SK-N-SH treated with all-trans-retinoic acid at 6 μM for 48 hours (cell line): ENCODE results near the gene HES4.

ENCODE experiments used
- ATAC-seq: fragments of 200-7000 bp; cut with Tn5 transposase; 3 replicates; pipeline ENCODE4 v1.9.1; 2020; ENCODE audit warnings: mild to moderate bottlenecking, moderate library complexity
- ARNTL ChIP-seq: fragments of 450-650 bp; formaldehyde crosslinking; IDR thresholded peaks from 2 replicates; pipeline ENCODE4 v1.5.0; 2020; ENCODE audit warnings: low read depth, mild to moderate bottlenecking, moderate library complexity, borderline replicate concordance
- BACH2 ChIP-seq: fragments of 250-450 bp; sonication (Bioruptor Pico); IDR thresholded peaks from 2 replicates; pipeline ENCODE4 v1.9.0; 2021; ENCODE audit warnings: mild to moderate bottlenecking, borderline replicate concordance
- CREB5 ChIP-seq: fragments of 250-450 bp; sonication (Bioruptor Pico); IDR thresholded peaks from 2 replicates; pipeline ENCODE4 v1.5.1; 2020; ENCODE audit warnings: low read depth, mild to moderate bottlenecking, moderate library complexity
- CSDC2 ChIP-seq: fragments of 250-450 bp; sonication (Bioruptor Pico); IDR thresholded peaks from 2 replicates; pipeline ENCODE4 v1.5.0; 2020; ENCODE audit warnings: mild to moderate bottlenecking, moderate library complexity
- CSRNP3 ChIP-seq: fragments of 250-450 bp; sonication (Bioruptor Pico); IDR thresholded peaks from 2 replicates; pipeline ENCODE4 v1.5.1; 2021; ENCODE audit warnings: mild to moderate bottlenecking, moderate library complexity
- ESRRG ChIP-seq: fragments of 250-450 bp; sonication (Bioruptor Pico); IDR thresholded peaks from 2 replicates; pipeline ENCODE4 v1.6.1; 2021; ENCODE audit warnings: mild to moderate bottlenecking
- GLIS3 ChIP-seq: fragments of 250-450 bp; sonication (Bioruptor Pico); IDR thresholded peaks from 2 replicates; pipeline ENCODE4 v1.5.0; 2020; ENCODE audit warnings: mild to moderate bottlenecking, moderate library complexity
- OSR1 ChIP-seq: fragments of 250-450 bp; sonication (Bioruptor Pico); IDR thresholded peaks from 2 replicates; pipeline ENCODE4 v1.8.0; 2022; ENCODE audit warnings: moderate library complexity, mild to moderate bottlenecking, inconsistent platforms
- PATZ1 ChIP-seq: fragments of 250-450 bp; sonication (Bioruptor Pico); IDR thresholded peaks from 2 replicates; pipeline ENCODE4 v1.8.0; 2020; ENCODE audit warnings: mild to moderate bottlenecking, moderate library complexity, borderline replicate concordance
- POU6F1 ChIP-seq: fragments of 250-450 bp; sonication (Bioruptor Pico); IDR thresholded peaks from 2 replicates; pipeline ENCODE4 v1.8.0; 2021; ENCODE audit warnings: low read depth, mild to moderate bottlenecking, moderate library complexity, borderline replicate concordance
- PPARA ChIP-seq: fragments of 250-450 bp; sonication (Bioruptor Pico); IDR thresholded peaks from 2 replicates; pipeline ENCODE4 v1.5.0; 2020; ENCODE audit warnings: mild to moderate bottlenecking, borderline replicate concordance
- RARB ChIP-seq: fragments of 250-450 bp; sonication (Bioruptor Pico); IDR thresholded peaks from 2 replicates; pipeline ENCODE4 v1.8.0; 2021; ENCODE audit warnings: mild to moderate bottlenecking, moderate library complexity
- SNAI2 ChIP-seq: fragments of 250-450 bp; sonication (Bioruptor Pico); IDR thresholded peaks from 2 replicates; pipeline ENCODE4 v1.5.0; 2020; ENCODE audit warnings: mild to moderate bottlenecking, moderate library complexity
- TCF4 ChIP-seq: fragments of 250-450 bp; sonication (Bioruptor Pico); IDR thresholded peaks from 2 replicates; pipeline ENCODE4 v1.8.0; 2021; ENCODE audit warnings: mild to moderate bottlenecking, moderate library complexity, borderline replicate concordance
- TOX ChIP-seq: fragments of 250-450 bp; sonication (Bioruptor Pico); IDR thresholded peaks from 2 replicates; pipeline ENCODE4 v1.8.0; 2021; ENCODE audit warnings: mild to moderate bottlenecking, moderate library complexity, borderline replicate concordance
- TSHZ2 ChIP-seq: fragments of 250-450 bp; sonication (Bioruptor Pico); IDR thresholded peaks from 2 replicates; pipeline ENCODE4 v1.5.0; 2020; ENCODE audit warnings: mild to moderate bottlenecking, moderate library complexity
- ZC3H10 ChIP-seq: fragments of 250-450 bp; sonication (Bioruptor Pico); IDR thresholded peaks from 2 replicates; pipeline ENCODE4 v1.5.1; 2021; ENCODE audit warnings: mild to moderate bottlenecking, moderate library complexity
- ZFP3 ChIP-seq: fragments of 250-450 bp; sonication (Bioruptor Pico); IDR thresholded peaks from 2 replicates; pipeline ENCODE4 v1.5.0; 2020; ENCODE audit warnings: mild to moderate bottlenecking, moderate library complexity
- ZFP30 ChIP-seq: fragments of 450-650 bp; formaldehyde crosslinking; IDR thresholded peaks from 2 replicates; pipeline ENCODE4 v1.5.0; 2022; ENCODE audit warnings: mild to moderate bottlenecking, moderate library complexity
- ZNF70 ChIP-seq: fragments of 450-650 bp; formaldehyde crosslinking; IDR thresholded peaks from 2 replicates; pipeline ENCODE4 v1.5.0; 2020; ENCODE audit warnings: mild to moderate bottlenecking, moderate library complexity
- ZNF8 ChIP-seq: fragments of 450-650 bp; formaldehyde crosslinking; IDR thresholded peaks from 2 replicates; pipeline ENCODE4 v1.5.0; 2020; ENCODE audit warnings: mild to moderate bottlenecking, moderate library complexity

The HES4 gene

GRCh38 chr1:1045129-1045528 is 45.2 kb upstream of the HES4 start:
- no peak for TF ChIP-seq ARNTL (CRISPR knock-in tag)
- TF ChIP-seq TOX (CRISPR knock-in tag): no peak
- no peak for TF ChIP-seq PATZ1 (CRISPR knock-in tag)
- no peak for TF ChIP-seq CREB5 (CRISPR knock-in tag)
- TF ChIP-seq CSDC2 (CRISPR knock-in tag): no peak
- no peak for TF ChIP-seq SNAI2 (CRISPR knock-in tag)
- no peak for TF ChIP-seq PPARA
- no peak for TF ChIP-seq GLIS3 (CRISPR knock-in tag)
- TF ChIP-seq TCF4 (CRISPR knock-in tag): no peak
- TF ChIP-seq RARB (CRISPR knock-in tag): no peak
- no peak for TF ChIP-seq ZFP30 (CRISPR knock-in tag)
- TF ChIP-seq ZNF70 (CRISPR knock-in tag): no peak
- no peak for TF ChIP-seq OSR1
- TF ChIP-seq ESRRG (CRISPR knock-in tag): no peak
- no peak for ATAC-seq

GRCh38 chr1:1044455-1045078 is 44.7 kb upstream of the HES4 start:
- no peak for ATAC-seq
- TF ChIP-seq SNAI2 (CRISPR knock-in tag) (no peak), ZNF8 (CRISPR knock-in tag) (no peak), ZC3H10 (CRISPR knock-in tag) (no peak)

GRCh38 chr1:1043921-1044320 is 44.0 kb upstream of the HES4 start:
- TF ChIP-seq CSRNP3: no peak
- no peak for ATAC-seq

GRCh38 chr1:1043411-1043810 is 43.5 kb upstream of the HES4 start:
- TF ChIP-seq ZNF70 (CRISPR knock-in tag) (no peak), ZFP30 (CRISPR knock-in tag) (no peak), PATZ1 (CRISPR knock-in tag) (no peak), ZC3H10 (CRISPR knock-in tag) (no peak), ZFP3 (CRISPR knock-in tag) (no peak), CSDC2 (CRISPR knock-in tag) (no peak), OSR1 (no peak), TCF4 (CRISPR knock-in tag) (no peak)
- TF ChIP-seq, all 23 proteins: peak for 0
- no peak for ATAC-seq

- ATAC-seq: no peak
- TF ChIP-seq CSDC2 (CRISPR knock-in tag) (no peak), OSR1 (no peak), BACH2 (CRISPR knock-in tag) (no peak), ARNTL (CRISPR knock-in tag) (no peak), TOX (CRISPR knock-in tag) (no peak), TCF4 (CRISPR knock-in tag) (no peak), POU6F1 (no peak), TSHZ2 (CRISPR knock-in tag) (no peak), ZFP30 (CRISPR knock-in tag) (no peak), PATZ1 (CRISPR knock-in tag) (no peak), ZNF8 (CRISPR knock-in tag) (no peak)
Measured at GRCh38 chr1:1042835-1043234, 42.9 kb upstream of the HES4 start.
